DMS114 treated with DMSO at 0.1 percent for 48 hours (cell line): ENCODE results near the gene PEX6.

ENCODE experiments used
- DNase-seq: peaks from one replicate; lab custom pipeline; 2025; ENCODE audit not compliant: unreplicated experiment; lab: John Stamatoyannopoulos, UW

The PEX6 gene

GRCh38 chr6:42937548-42938427 lies 41.2 kb downstream of the PEX6 start:
- DNase-seq, result no peak

GRCh38 chr6:42936398-42936797 lies 42.6 kb downstream of the PEX6 start:
- no peak for DNase-seq

DNA sequence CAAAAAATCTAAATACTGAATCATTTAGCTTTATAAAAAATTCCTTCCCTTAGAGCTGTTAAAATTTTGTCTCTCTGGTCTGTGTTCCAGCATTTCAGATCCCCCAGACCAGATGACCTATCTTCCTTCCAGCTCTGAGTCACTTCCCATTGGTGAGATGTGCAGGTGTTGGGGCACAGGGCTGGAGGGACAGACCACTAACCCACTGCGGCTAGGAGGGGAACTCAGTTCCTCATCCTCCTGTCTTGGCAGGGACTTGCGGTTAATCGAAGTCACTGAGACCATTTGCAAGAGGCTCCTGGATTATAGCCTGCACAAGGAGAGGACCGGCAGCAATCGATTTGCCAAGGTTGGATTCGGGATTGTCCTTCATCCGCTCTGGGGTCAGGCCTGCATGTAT lies 43.7 kb downstream of the PEX6 start:
- DNase-seq, result no peak

DNA sequence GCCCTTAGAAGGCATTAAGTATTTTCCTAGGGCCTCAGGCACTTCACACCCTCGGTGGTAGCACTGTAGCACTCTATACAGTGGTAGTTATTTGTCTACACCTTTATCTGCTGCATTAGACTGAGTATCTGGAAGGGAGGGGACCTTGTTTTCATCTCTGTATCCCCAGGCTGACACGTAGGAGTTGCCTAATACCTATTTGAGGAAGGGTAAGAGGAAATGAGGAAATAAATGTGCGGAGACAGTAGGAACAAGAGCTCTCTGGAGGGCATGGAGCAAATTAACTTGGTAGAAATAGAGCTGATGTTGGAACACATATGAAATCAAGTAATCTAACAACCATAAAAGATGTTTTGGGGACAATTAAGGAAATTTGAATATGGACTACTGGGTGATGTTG lies 45.8 kb downstream of the PEX6 start:
- no peak for DNase-seq

DNA sequence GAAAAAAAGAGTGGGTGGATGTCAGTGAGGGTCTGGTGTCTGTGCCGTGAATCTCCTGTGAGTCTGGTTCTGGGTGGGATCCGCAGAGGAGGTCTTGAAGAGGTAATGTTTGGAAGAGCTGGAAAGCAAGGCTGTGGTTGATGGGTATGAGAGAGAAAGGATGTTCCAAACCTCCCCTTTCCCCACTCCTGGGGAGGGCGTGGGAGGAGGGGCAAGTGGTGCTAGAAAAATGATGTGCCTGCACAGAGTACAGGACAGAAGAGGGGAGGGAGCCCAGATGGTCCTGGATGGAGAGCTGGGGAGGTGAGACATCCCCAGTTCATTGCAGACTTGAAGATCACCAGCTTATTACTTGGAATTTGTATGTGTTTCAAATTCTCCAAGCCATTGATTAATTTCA lies 46.6 kb downstream of the PEX6 start:
- no peak for DNase-seq

DNA sequence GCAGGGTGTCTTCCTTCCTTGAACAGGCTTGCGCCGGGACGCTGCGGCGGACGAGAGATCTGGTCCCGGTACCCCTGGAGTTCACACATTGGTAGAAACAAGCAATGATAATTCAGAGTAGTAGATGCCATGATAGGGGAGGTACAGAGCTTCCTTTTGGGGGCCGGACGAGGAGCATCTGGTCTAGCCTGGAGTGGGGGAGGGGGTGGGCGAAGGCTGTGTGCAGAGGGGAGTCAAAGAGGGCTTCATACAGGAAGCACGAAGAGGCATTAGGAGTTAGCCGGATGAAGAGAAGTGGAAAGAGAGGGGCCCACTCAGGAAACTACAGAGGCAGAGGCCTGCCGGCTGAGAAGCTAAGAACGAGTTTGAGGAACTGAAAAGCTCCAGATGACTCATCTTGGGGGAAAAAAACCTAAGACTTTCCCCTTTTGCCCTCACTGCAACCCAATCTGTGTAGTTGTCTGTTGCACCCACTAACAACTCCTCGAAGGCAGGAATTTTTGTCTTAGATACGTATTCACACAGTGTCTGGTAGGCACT lies 49.1 kb downstream of the PEX6 start:
- DNase-seq, result no peak

DNA sequence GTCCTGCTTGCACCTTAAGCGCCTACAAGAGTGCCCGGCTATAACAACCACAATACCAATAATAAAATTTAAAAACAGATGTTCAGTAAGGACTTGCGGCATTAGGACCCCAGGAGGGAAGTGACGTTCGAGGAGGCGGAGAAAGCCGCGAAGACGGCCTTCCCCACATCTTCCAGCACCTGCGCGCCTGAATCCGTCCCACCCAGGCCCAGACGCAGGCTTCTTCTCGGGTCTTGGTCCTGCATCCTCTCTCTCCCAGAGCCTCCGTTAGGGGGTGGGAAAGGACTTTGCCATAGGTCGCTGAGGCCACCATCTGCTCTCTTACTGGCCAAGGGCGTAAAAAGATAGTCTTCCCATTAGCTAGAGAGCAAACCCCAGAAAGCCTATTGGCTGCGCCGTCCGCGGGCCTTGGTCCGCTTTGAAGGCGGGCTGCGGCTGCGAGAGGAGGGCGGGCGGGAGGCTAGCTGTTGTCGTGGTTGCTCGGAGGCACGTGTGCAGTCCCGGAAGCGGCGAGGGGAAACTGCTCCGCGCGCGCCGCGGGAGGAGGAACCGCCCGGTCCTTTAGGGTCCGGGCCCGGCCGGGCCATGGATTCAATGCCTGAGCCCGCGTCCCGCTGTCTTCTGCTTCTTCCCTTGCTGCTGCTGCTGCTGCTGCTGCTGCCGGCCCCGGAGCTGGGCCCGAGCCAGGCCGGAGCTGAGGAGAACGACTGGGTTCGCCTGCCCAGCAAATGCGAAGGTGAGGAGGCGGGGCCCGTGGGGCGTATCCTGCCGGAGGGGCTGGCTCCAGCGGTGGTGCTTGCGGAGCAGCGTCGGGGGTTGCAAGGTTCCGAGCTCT lies 49.8 kb downstream of the PEX6 start, which contains the start of gene CNPY3:
Gene CNPY3 (plus strand): TSS at position 495 of the 835 bp plus-strand sequence. CDS start 91 bp downstream, at position 586.
- peak; percentile 98 for DNase-seq

DNA sequence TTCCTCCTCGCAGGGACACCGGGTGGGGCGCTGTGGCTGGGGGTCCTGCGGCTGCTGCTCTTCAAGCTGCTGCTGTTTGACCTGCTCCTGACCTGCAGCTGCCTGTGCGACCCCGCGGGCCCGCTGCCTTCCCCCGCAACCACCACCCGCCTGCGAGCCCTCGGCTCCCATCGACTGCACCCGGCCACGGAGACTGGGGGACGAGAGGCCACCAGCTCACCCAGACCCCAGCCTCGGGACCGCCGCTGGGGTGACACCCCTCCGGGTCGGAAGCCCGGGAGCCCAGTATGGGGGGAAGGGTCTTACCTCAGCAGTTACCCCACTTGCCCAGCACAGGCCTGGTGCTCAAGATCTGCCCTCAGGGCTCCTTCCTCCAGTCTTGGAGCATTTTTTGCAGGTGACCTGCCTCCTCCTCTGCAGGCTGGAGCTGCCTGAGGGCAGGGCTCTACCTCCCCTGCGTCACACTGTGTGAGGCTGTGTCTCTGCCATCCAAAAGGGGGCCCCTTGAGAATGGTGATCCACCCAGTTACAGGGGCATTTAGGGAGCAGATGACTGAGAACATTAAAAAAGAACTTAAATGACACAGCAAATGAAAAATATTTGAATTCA lies 53.6 kb downstream of the PEX6 start:
- DNase-seq, result no peak

- no peak for DNase-seq
Measured at GRCh38 chr6:42923666-42924065, 55.3 kb downstream of the PEX6 start.

- no peak for DNase-seq
Measured at GRCh38 chr6:42921801-42922200, 57.2 kb downstream of the PEX6 start.

- no peak for DNase-seq
Measured at GRCh38 chr6:42916288-42916687, 62.7 kb downstream of the PEX6 start.

- DNase-seq, result no peak
Measured at GRCh38 chr6:42915732-42916131, 63.2 kb downstream of the PEX6 start, which contains the start of gene PTCRA. PTCRA (plus strand) TSS chr6:42916053; CDS start chr6:42916070, 17 bp downstream.

GRCh38 chr6:42914546-42914945 lies 64.4 kb downstream of the PEX6 start:
- no peak for DNase-seq
